H9 (cell line): ENCODE measurements around the gene TNFAIP8L1. TPM values are rescaled to one million over a fixed set of nuclear protein-coding genes. Genes with fewer than 3 reads are reported as not detected.

Source experiments
- DNase-seq: peaks from one replicate; pipeline ENCODE4 v3.0.0-alpha.2; 2017
- H2AFZ ChIP-seq: one replicate; pipeline ENCODE4 v1.6.1; 2013; ENCODE audit warnings: mild to moderate bottlenecking, low read length, control low read depth, moderate library complexity
- H2AK5ac ChIP-seq: 2 replicates; pipeline ENCODE4 v1.6.1; 2013; ENCODE audit warnings: low read length, control low read depth, mixed read lengths; ENCODE audit not compliant: insufficient read length
- H2BK120ac ChIP-seq: one replicate; pipeline ENCODE4 v1.6.1; 2013; ENCODE audit warnings: low read depth, mild to moderate bottlenecking, low read length, control low read depth, inconsistent platforms; ENCODE audit not compliant: poor library complexity, severe bottlenecking
- H2BK12ac ChIP-seq: 2 replicates; pipeline ENCODE4 v1.6.1; 2013; ENCODE audit warnings: low read length, control low read depth, mixed read lengths, low read depth; ENCODE audit not compliant: insufficient read length
- H2BK15ac ChIP-seq: 2 replicates; pipeline ENCODE4 v1.6.1; 2013; ENCODE audit warnings: low read depth, low read length, control low read depth
- H2BK20ac ChIP-seq: one replicate; pipeline ENCODE4 v1.6.1; 2013; ENCODE audit warnings: low read depth, mild to moderate bottlenecking, low read length, control low read depth, inconsistent platforms; ENCODE audit not compliant: poor library complexity, severe bottlenecking
- H2BK5ac ChIP-seq: 2 replicates; pipeline ENCODE4 v1.6.1; 2013; ENCODE audit warnings: low read length, control low read depth, mixed read lengths; ENCODE audit not compliant: insufficient read length
- H3K14ac ChIP-seq: 2 replicates; pipeline ENCODE4 v1.6.1; 2013; ENCODE audit warnings: low read length, control low read depth; ENCODE audit not compliant: insufficient read depth
- H3K18ac ChIP-seq: 2 replicates; pipeline ENCODE4 v1.6.1; 2013; ENCODE audit warnings: low read depth, mild to moderate bottlenecking, mixed read lengths, low read length, control low read depth; ENCODE audit not compliant: insufficient read length
- H3K23ac ChIP-seq: 2 replicates; pipeline ENCODE4 v1.6.1; 2013; ENCODE audit warnings: low read length, control low read depth, mixed read lengths, low read depth; ENCODE audit not compliant: insufficient read length
- H3K23me2 ChIP-seq: 2 replicates; pipeline ENCODE4 v1.6.1; 2013; ENCODE audit warnings: low read depth, mild to moderate bottlenecking, mixed read lengths, low read length, control low read depth; ENCODE audit not compliant: insufficient read length, poor library complexity, severe bottlenecking
- H3K27ac ChIP-seq: 2 replicates; pipeline ENCODE4 v1.5.1; 2013; ENCODE audit warnings: low read length, control low read depth, mixed read lengths, low read depth; ENCODE audit not compliant: insufficient read length
- H3K27me3 ChIP-seq: 2 replicates; pipeline ENCODE4 v1.6.1; 2013; ENCODE audit warnings: low read length, control low read depth, inconsistent platforms; ENCODE audit not compliant: insufficient read depth
- H3K4ac ChIP-seq: 2 replicates; pipeline ENCODE4 v1.6.1; 2013; ENCODE audit warnings: low read depth, mild to moderate bottlenecking, control low read depth, inconsistent platforms, low read length, moderate library complexity
- H3K4me1 ChIP-seq: 2 replicates; pipeline ENCODE4 v1.6.1; 2013; ENCODE audit warnings: low read length, control low read depth, inconsistent platforms; ENCODE audit not compliant: insufficient read depth
- H3K4me2 ChIP-seq: 2 replicates; pipeline ENCODE4 v1.6.1; 2013; ENCODE audit warnings: low read length, control low read depth, mixed read lengths; ENCODE audit not compliant: insufficient read length, insufficient read depth
- H3K56ac ChIP-seq: 2 replicates; pipeline ENCODE4 v1.6.1; 2013; ENCODE audit warnings: low read depth, mild to moderate bottlenecking, mixed read lengths, low read length, control low read depth; ENCODE audit not compliant: insufficient read length
- H3K79me1 ChIP-seq: 2 replicates; pipeline ENCODE4 v1.6.1; 2013; ENCODE audit warnings: low read depth, mild to moderate bottlenecking, moderate library complexity, low read length, control low read depth, inconsistent platforms; ENCODE audit not compliant: insufficient read depth, poor library complexity, severe bottlenecking
- H3K79me2 ChIP-seq: 2 replicates; pipeline ENCODE4 v1.6.1; 2013; ENCODE audit warnings: low read length, control low read depth, inconsistent platforms; ENCODE audit not compliant: insufficient read depth
- H3K9ac ChIP-seq: 2 replicates; pipeline ENCODE4 v1.6.1; 2013; ENCODE audit warnings: low read length, control low read depth, mixed read lengths; ENCODE audit not compliant: insufficient read length; ENCODE audit errors: extremely low read depth
- H3K9me3 ChIP-seq: one replicate; pipeline ENCODE4 v1.6.1; 2013; ENCODE audit warnings: low read depth, low read length, inconsistent platforms; ENCODE audit not compliant: control insufficient read depth
- H3T11ph ChIP-seq: one replicate; pipeline ENCODE4 v1.6.1; 2013; ENCODE audit warnings: mild to moderate bottlenecking, low read length, control low read depth, inconsistent platforms
- H4K20me1 ChIP-seq: one replicate; pipeline ENCODE4 v1.6.1; 2013; ENCODE audit not compliant: control insufficient read depth, insufficient read length, insufficient read depth
- H4K5ac ChIP-seq: 2 replicates; pipeline ENCODE4 v1.6.1; 2013; ENCODE audit warnings: low read depth, mild to moderate bottlenecking, mixed read lengths, low read length, control low read depth; ENCODE audit not compliant: insufficient read length
- H4K8ac ChIP-seq: replicated peaks from 2 replicates; pipeline ENCODE4 v1.6.1; 2013; ENCODE audit warnings: low read length, control low read depth, mixed read lengths, low read depth; ENCODE audit not compliant: insufficient read length
- H4K91ac ChIP-seq: 2 replicates; pipeline ENCODE4 v1.6.1; 2013; ENCODE audit warnings: low read depth, mild to moderate bottlenecking, moderate library complexity, mixed read lengths, low read length, control low read depth; ENCODE audit not compliant: insufficient read length
- H3K27ac Mint-ChIP-seq, 3 experiments: 2 replicates in 2 of 3; 3 replicates in 1 of 3; pipeline ENCODE4 v1.8.0; 2020 to 2021; ENCODE audit warnings: mixed read lengths in 3 of 3, mild to moderate bottlenecking in 1 of 3, moderate library complexity in 1 of 3
- H3K27me3 Mint-ChIP-seq: 2 replicates; pipeline ENCODE4 v1.8.0; 2021; ENCODE audit warnings: low read depth, mild to moderate bottlenecking, moderate library complexity, mixed read lengths
- H3K36me3 Mint-ChIP-seq, 3 experiments: 2 replicates in 2 of 3; 3 replicates in 1 of 3; pipeline ENCODE4 v1.8.0; 2020 to 2021; ENCODE audit warnings: low read depth in 3 of 3, mixed read lengths in 3 of 3; ENCODE audit not compliant: insufficient read depth in 1 of 3
- H3K4me1 Mint-ChIP-seq, 2 experiments: 2 replicates each; pipeline ENCODE4 v1.8.0; 2020; ENCODE audit warnings: mixed read lengths in 2 of 2
- H3K4me3 Mint-ChIP-seq, 2 experiments: 2 replicates in 1 of 2; 3 replicates in 1 of 2; pipeline ENCODE4 v1.8.0; 2020 to 2021; ENCODE audit warnings: mild to moderate bottlenecking in 2 of 2, mixed read lengths in 2 of 2, moderate library complexity in 1 of 2
- H3K9me3 Mint-ChIP-seq, 2 experiments: 2 replicates in 1 of 2; 3 replicates in 1 of 2; pipeline ENCODE4 v1.8.0; 2020; ENCODE audit warnings: mild to moderate bottlenecking in 2 of 2, mixed read lengths in 2 of 2, moderate library complexity in 1 of 2
- WGBS: extraction: QIAGEN DNeasy Blood & Tissue Kit; methylation state at CpG from one replicate; pipeline ENCODE4 v1.1.7; 2013; ENCODE audit warnings: missing lambda C conversion rate, low lambda C conversion rate, mixed read lengths; ENCODE audit not compliant: insufficient read length; ENCODE audit errors: extremely low coverage; 5-methylcytosine and 5-hydroxymethylcytosine counted together
- total RNA-seq: library from RNA; stranded (reverse); gene quantifications from 2 replicates; pipeline ENCODE4 v1.2.1, GENCODE V29; 2021
- TF ChIP-seq, protein P1 (sequence below): fragments of 200-600 bp; sonication (generic); conservative IDR thresholded peaks from 3 replicates; pipeline ENCODE4 v1.8.0; 2021; ENCODE audit warnings: antibody characterized with exemption, mild to moderate bottlenecking

TNFAIP8L1 gene
- total RNA-seq, 1 experiment from 2014 or later: 4.2 TPM

DNA sequence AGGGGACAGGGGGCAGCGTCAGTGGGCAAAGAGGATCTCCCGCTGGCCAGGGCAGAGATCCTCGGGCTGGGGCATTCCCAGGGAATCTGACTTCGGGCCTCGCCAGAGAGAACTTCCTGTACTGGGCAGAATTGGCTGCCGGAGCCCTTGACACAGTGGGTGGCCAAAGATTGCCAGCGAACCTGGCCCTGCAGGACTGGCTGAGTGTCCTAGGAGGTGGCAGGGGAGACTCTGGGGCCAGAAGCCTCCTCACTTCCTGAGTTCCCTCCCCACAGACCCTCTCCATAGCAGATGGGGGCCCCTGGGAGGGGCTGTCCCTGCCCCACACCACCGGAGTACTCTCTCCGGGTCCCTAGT, 65.0 kb downstream of the TNFAIP8L1 start:
- H3K79me1 ChIP-seq: no peaks in the 10 kb centered on the region
- no peak overlapping the region for H4K8ac ChIP-seq
- H4K5ac ChIP-seq: no peak overlapping the region
- no peak overlapping the region for H2BK15ac ChIP-seq
- no peaks in the 10 kb centered on the region for H3K27me3 Mint-ChIP-seq
- no peaks in the 10 kb centered on the region for H3K9me3 ChIP-seq
- no peak overlapping the region for H4K91ac ChIP-seq
- WGBS: no CpG with 5 or more reads among the region's 9 CpGs
- H4K20me1 ChIP-seq: no peaks in the 10 kb centered on the region
- H3K56ac ChIP-seq: no peak overlapping the region
- H3K27ac ChIP-seq: no peak overlapping the region
- no peaks in the 10 kb centered on the region for H3K27me3 ChIP-seq
- no peaks in the 10 kb centered on the region for H3K4me1 Mint-ChIP-seq
- no peaks in the 10 kb centered on the region for H3K9me3 Mint-ChIP-seq
- H3K9ac ChIP-seq: no peak overlapping the region
- no peak overlapping the region for H2AFZ ChIP-seq
- H2BK12ac ChIP-seq: no peak overlapping the region
- no peak overlapping the region for H2BK20ac ChIP-seq
- H3K27ac Mint-ChIP-seq: no peak overlapping the region
- H3K36me3 Mint-ChIP-seq: peaks cover 24 to 52% (median 47%) of the 10 kb centered on the region in 3 experiments; a peak in 6 of 7 replicates
- H3K4ac ChIP-seq: no peak overlapping the region
- H2AK5ac ChIP-seq: no peak overlapping the region
- no peaks in the 10 kb centered on the region for H3K79me2 ChIP-seq
- H3T11ph ChIP-seq: no peak overlapping the region
- no peaks in the 10 kb centered on the region for H3K4me1 ChIP-seq
- H3K18ac ChIP-seq: no peak overlapping the region
- no peak overlapping the region for H3K14ac ChIP-seq
- H3K4me2 ChIP-seq: no peak overlapping the region
- no peak overlapping the region for H2BK120ac ChIP-seq
- no peak overlapping the region for H3K4me3 Mint-ChIP-seq
- H2BK5ac ChIP-seq: no peak overlapping the region
- H3K23me2 ChIP-seq: no peaks in the 10 kb centered on the region
- TF ChIP-seq, protein P1, sequence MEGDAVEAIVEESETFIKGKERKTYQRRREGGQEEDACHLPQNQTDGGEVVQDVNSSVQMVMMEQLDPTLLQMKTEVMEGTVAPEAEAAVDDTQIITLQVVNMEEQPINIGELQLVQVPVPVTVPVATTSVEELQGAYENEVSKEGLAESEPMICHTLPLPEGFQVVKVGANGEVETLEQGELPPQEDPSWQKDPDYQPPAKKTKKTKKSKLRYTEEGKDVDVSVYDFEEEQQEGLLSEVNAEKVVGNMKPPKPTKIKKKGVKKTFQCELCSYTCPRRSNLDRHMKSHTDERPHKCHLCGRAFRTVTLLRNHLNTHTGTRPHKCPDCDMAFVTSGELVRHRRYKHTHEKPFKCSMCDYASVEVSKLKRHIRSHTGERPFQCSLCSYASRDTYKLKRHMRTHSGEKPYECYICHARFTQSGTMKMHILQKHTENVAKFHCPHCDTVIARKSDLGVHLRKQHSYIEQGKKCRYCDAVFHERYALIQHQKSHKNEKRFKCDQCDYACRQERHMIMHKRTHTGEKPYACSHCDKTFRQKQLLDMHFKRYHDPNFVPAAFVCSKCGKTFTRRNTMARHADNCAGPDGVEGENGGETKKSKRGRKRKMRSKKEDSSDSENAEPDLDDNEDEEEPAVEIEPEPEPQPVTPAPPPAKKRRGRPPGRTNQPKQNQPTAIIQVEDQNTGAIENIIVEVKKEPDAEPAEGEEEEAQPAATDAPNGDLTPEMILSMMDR: no peak
- no peak overlapping the region for H3K23ac ChIP-seq
- DNase-seq: no peak

Other genes starting within 250 kb of the TNFAIP8L1 start
- gene SH3GL1, start 239.0 kb upstream of the TNFAIP8L1 start, total RNA-seq: 85.5 TPM in 2 replicates
- 143 and 148 TPM in 2 replicates for gene CHAF1A, start 236.9 kb upstream of the TNFAIP8L1 start, total RNA-seq
- 34.1 and 39.0 TPM in 2 replicates for gene UBXN6, start 181.7 kb upstream of the TNFAIP8L1 start, total RNA-seq
- 108 and 117 TPM in 2 replicates for gene HDGFL2, start 167.2 kb upstream of the TNFAIP8L1 start, total RNA-seq
- 0.90 and 1.1 TPM in 2 replicates for gene PLIN4, start 121.0 kb upstream of the TNFAIP8L1 start, total RNA-seq
- 2.7 and 3.9 TPM in 2 replicates for gene PLIN5, start 104.3 kb upstream of the TNFAIP8L1 start, total RNA-seq
- gene LRG1, start 99.5 kb upstream of the TNFAIP8L1 start, total RNA-seq: 0.24 and 0.50 TPM in 2 replicates
- 38.4 and 38.7 TPM in 2 replicates for gene SEMA6B, start 79.8 kb upstream of the TNFAIP8L1 start, total RNA-seq
- 43.4 and 47.0 TPM in 2 replicates for gene MYDGF, start 30.8 kb downstream of the TNFAIP8L1 start, total RNA-seq
- gene DPP9, start 84.3 kb downstream of the TNFAIP8L1 start, total RNA-seq: 43.3 and 46.4 TPM in 2 replicates
- gene FEM1A, start 152.2 kb downstream of the TNFAIP8L1 start, total RNA-seq: 20.0 and 21.0 TPM in 2 replicates
- 0.48 and 0.57 TPM in 2 replicates for gene TICAM1, start 192.2 kb downstream of the TNFAIP8L1 start, total RNA-seq
- 61.8 and 63.7 TPM in 2 replicates for gene PLIN3, start 228.2 kb downstream of the TNFAIP8L1 start, total RNA-seq